IPS DF 19.7 (cell line): ENCODE data around the gene TGFB2.

Source experiments
- DNase-seq: peaks from one replicate; pipeline ENCODE4 v3.0.0-alpha.2; 2013; ENCODE audit warnings: low read depth, low spot score

The TGFB2 gene

GRCh38 chr1:218361298-218362065 is 16.3 kb downstream of the TGFB2 start:
- DNase-seq = no peak

GRCh38 chr1:218362418-218363076 is 17.4 kb downstream of the TGFB2 start:
- DNase-seq = no peak

GRCh38 chr1:218363141-218363540 is 18.0 kb downstream of the TGFB2 start:
- no peak for DNase-seq

GRCh38 chr1:218364028-218364710 is 19.0 kb downstream of the TGFB2 start:
- DNase-seq = no peak

GRCh38 chr1:218365226-218365999 is 20.3 kb downstream of the TGFB2 start:
- DNase-seq = no peak

- no peak for DNase-seq
These were observed 21.4 kb downstream of the TGFB2 start for GRCh38 chr1:218366322-218367052.

- DNase-seq = no peak
These were observed 22.0 kb downstream of the TGFB2 start for GRCh38 chr1:218367118-218367517.

- no peak for DNase-seq
These were observed 23.6 kb downstream of the TGFB2 start for GRCh38 chr1:218368686-218369085.

GRCh38 chr1:218369688-218370511 is 24.8 kb downstream of the TGFB2 start:
- no peak for DNase-seq

GRCh38 chr1:218371927-218372672 is 27.0 kb downstream of the TGFB2 start:
- DNase-seq = no peak

- no peak for DNase-seq
These were observed 29.5 kb downstream of the TGFB2 start for GRCh38 chr1:218374401-218375353.

GRCh38 chr1:218376722-218377121 is 31.6 kb downstream of the TGFB2 start:
- no peak for DNase-seq

GRCh38 chr1:218377143-218377660 is 32.1 kb downstream of the TGFB2 start:
- no peak for DNase-seq

GRCh38 chr1:218380125-218380977 is 35.2 kb downstream of the TGFB2 start:
- DNase-seq = no peak

GRCh38 chr1:218382261-218382660 is 37.1 kb downstream of the TGFB2 start:
- DNase-seq = no peak

GRCh38 chr1:218383051-218383450 is 37.9 kb downstream of the TGFB2 start:
- DNase-seq = no peak

- DNase-seq = no peak
These were observed 38.5 kb downstream of the TGFB2 start for GRCh38 chr1:218383681-218384080.
